Measurements from ENCODE around the gene IVL.

IVL gene

DNA sequence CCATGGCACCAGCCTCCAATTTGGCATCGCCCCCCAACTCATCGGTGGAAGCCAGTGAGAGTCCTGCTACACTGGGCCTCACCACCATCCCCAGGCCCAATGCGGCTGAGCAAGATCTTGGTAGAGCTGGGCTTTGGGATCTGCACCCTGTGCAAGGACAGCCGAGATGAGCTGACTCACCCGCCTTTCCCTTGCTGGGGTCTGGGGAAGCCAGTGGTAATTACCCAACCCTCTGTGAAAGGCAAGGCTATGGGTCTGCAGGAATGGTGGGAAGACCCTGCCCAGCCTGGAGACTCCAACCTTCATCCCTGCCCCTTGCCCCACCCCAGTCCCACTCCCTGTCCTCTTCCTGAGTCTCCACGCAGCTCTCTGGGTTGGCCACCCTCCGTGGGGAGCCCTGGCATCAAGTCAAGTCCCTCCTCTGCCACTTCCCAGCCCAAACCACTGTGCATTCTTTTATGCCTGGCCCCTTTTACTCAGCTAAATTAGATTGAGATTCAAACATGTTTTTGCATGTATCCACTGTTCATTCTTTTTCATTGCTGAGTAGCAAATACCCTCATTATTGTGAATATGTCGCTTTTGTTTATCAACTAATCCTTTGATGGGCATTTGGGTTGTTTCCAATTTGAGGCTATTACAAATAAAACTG, 21.5 kb upstream of the IVL start:
- DNase-seq (ENCODE audit: low spot score): no peak

DNA sequence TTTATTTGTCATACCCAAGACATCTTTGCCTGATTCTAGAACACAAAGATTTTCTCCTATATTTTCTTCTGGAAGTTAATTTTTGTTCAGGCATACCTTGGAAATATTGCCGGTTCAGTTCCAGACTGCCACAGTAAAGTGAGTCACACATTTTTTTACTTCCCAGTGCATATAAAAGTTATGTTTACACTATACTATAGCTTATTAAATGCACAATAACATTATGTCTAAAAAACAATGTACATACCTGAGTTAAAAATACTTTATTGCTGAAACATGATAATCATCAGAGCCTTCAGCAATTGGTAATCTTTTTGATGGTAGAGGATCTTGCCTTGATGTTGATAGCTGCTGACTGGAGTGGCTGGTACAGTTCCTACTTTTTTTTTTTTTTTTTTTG, 20.2 kb upstream of the IVL start:
- no peak for DNase-seq (ENCODE audit: low spot score)

DNA sequence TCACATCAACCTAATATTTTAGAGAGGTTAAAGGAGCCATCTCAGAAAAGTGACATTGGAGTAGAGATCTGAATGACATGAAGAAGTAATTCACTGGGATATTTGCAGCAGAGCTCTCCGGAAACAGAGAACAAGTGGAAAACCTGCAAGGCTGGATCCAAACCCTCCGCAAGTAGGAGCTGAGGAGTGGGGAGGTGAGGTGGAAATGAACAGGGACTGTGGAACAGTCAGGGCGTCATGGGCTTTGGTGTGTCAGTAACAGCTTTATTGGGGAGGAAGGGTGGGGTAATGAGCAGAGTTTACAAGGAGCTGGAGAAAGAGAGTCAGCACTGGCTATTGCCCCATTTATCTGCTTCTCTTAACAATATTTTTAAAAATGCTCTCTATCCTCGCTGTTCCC, 9.3 kb upstream of the IVL start:
- DNase-seq (ENCODE audit: low spot score): no peak

DNA sequence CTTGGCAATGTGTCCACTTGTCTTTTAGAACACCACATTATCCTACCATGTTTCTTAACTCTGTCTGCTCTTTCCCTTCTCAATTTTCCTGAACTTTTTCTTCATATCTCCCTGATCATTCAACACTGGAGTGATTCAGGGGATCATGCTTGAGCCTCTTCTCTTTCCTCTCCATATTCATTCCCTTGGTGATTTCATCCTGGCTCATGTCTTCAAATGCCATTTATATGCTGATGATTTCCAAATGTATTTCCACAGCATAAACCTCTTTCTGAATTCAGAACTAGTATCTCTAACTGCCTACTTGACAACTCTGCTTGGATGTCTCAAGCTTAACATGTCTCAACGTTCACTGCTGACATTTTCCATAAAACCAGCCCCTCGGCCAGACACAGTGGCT, 8.5 kb upstream of the IVL start:
- DNase-seq (ENCODE audit: low spot score): no peak

DNA sequence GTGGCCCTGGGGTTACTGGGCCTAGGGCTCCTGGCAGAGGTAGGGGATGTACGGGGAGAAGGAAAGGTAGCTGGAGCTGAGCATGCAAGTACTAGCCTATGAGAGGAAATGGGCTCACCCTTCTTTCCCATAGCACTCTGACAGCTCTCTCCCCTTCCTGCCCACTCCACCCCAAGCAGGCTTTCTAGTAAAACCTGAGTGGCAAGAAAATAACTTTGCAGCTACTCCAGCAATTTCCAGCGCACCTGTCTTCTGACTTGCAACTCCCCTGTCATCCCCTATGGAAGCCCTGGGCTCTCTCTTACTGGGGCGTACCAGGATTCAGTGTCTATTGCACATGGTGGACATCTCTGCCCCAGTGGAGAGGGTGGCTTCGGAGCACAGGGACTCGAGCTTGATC, 6.7 kb upstream of the IVL start:
- no peak for DNase-seq (ENCODE audit: low spot score)

DNA sequence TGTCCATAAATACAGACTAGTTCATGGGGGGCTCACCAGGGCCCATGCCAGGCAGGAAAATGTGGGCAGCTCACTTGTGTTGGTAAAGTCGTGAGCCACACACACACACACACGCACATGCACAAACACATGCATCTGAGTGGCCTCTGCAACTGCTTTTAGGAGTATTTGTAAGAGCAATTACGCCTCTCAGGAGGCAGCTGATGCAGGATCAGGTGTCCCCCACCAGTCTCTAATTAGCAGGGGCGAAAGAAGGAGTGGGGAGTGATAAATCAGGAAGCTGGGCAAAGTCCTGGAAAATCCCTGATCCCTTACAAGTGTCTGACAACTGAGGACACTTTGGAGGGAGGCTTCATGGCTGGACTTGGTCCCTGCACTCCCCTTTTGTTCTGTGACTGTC, 5.7 kb upstream of the IVL start:
- no peak for DNase-seq (ENCODE audit: low spot score)

DNA sequence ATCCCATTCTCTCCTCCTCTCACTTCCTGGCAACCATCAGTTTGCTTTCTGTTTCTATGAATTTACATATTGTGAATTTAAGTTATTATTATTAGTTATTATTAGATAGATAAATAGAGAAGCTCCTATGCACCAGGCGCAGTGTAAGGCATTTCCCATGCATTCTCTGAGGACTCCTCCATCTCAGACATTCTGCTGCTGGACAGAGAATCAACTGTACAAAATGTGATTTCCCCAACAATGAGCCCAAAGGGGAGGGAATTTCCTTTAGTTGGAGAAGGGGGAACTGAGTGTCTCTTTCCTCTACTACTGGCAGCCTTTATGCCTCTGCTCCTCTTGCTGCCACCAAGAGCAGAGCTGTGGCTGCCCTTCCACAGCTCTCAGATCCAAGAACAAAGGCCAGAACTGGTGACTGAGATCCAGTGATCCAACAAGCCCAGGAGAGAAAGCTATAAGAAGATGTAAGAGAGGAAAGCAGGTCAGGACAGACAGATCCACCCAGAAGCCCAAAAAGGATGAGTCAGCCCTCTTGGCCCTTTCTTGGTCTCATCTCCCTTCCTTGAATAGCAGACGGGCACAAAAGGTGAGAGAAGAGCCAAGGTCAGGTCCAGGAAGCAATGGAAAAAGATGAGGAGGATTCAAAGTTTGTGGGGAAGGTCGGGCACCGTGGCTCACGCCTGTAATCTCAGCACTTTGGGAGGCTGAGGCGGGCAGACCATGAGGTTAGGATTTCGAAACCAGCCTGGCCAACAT, 3.5 kb upstream of the IVL start:
- DNase-seq (ENCODE audit: low spot score): no peak

DNA sequence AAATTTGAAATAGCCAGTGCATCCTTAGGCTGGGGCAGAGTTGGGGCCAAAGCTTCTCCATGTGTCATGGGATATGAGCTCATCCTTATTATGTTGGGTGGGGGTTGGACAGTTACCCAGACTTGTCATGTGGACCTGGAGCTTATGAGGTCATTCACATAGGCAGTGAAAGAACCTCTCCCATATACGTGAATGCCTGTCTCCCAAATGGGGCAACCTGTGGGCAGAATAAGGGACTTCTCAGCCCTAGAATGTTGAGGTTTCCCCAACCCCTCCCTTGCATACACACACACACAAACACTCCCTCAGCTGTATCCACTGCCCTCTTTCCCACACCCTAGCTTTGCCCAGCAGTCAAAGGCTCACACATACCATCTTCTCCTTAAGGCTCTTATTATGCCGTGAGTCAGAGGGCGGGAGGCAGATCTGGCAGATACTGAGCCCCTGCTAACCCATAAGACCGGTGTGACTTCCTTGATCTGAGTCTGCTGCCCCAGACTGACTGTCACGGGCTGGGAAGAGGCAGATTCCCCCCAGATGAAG, 2.3 kb upstream of the IVL start:
- DNase-seq (ENCODE audit: low spot score): no peak

DNA sequence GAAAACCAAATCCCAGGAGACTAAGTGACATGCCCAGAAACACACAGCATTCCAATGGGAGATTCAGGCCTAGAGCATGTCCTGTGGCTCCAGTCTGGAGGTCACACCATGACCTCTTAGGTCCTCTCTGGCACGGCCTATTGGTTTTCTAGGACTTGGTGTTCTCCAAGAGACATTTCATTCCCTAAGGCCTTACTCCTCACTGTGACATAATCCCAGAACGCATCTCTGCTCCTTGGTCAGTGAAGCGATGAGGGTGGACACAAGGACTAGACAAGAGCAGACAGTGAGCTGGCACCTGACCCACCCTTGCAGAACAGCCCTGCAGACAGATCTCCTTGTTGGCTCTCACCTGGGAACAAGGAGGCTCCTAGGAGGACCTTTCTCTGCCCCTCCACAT, 860 bp downstream of the IVL start:
- no peak for DNase-seq (ENCODE audit: low spot score)

DNA sequence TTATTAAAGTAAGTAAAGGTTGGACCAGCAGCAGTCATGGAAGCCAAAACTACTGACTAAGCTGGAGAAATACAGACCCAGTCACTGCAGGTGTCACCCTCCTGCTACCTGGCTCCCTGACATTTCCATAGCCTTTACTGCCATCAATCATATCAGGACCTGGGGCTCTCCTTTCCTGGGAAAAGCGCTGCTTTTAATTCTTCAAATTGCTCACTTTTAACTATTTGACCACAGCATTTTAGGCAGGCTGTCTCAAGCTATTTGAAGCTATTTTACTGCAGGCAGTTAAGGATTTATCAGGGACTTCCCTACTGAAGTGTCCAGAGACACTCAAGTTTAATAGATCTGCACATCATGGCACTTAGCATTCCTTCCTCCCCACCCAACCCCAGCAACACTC, 4.1 kb downstream of the IVL start:
- DNase-seq (ENCODE audit: low spot score): no peak

DNA sequence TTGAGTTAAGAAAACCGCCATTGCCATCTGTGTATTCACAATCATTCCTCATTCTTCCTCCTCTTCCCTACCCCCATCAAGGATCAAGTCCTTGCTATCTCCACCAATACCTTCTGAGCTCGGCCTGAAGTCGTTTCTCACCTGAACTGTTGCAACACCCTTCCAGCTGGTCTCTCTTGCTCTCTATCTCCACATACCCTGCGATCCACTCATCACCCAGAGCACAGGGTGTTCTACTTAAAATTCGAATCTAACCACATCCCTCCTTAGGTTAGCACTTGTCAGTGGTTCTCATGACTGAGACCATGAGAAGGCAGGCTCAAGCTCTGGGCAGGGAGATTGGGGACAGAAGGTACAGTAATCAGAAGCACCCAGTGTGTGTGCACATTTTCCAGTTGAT, 4.6 kb downstream of the IVL start:
- no peak for DNase-seq (ENCODE audit: low spot score)

DNA sequence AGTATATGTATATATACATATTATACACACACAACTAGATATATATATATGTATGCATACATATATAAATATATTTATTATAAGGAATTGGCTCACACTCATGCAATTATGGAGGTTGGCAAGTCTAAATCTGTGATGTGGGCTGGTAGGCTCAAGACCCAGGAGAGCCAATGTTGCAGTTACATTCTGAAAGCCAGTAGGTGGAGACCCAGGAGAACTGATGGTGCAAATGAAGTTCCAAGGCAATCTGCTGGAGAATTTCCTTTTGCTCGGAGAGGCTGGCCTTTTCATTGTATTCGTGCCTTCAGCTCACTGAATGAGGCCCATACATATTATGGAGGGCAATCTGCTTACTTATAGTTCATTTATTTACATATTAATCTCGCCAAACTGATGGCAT, 9.4 kb downstream of the IVL start:
- DNase-seq (ENCODE audit: low spot score): no peak

DNA sequence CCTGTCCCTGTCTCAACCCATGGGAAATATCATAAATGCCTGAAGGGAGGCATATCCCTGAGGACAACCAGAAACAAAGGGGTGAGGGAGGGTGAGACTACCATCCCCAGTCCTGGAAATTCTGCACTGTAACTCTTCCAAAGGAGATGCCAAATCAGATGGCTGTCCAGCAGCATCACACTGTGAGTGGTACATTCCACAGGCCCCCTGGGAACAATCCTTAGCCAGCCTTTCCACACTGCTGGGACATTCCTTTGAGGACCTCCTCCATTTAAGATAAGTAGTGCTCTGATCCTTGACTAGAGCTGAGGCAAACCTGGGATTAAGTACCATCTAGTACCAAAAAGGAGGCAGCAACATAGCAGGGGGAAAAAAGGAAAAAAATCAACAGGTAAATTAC, 10.7 kb downstream of the IVL start:
- DNase-seq (ENCODE audit: low spot score): no peak

DNA sequence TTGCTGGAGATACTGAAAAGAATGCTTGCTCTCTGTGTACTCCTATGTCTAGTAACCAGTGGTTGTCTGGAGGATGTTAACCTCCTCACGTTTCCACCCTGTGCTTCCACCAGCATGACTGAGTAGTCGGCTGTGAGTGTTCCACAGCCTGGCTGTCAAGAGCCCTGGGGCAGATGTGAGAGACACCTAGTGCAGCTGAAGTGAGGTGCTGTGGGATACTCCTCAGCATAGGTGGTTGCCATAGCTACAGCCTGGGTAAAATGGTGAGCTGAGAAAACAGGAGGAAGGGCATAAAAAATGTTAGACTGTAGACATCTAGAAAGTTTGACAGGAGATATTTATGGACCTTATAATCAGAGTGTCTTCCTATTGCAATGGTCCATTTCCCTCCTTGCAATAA, 15.8 kb downstream of the IVL start:
- no peak for DNase-seq (ENCODE audit: low spot score)

DNA sequence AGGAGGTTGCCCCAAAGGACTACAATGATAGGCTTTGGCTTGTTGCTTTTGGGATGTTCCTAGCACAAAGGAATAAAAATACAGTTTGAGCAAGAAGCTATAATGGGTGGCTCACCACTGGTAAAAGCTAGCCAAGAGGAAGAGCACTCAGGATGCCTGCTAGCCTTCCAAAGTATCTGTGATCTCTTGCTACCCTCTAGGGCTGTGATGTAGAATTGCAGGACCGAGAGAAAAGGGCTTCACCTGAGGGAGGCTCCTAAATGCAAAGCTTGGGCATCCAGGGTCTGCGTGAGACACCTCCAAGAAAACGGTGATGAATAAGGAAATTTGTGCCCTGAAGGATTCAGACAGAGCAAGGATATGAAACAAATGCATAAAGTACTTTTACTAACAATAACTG, 17.7 kb downstream of the IVL start:
- DNase-seq (ENCODE audit: low spot score): no peak

DNA sequence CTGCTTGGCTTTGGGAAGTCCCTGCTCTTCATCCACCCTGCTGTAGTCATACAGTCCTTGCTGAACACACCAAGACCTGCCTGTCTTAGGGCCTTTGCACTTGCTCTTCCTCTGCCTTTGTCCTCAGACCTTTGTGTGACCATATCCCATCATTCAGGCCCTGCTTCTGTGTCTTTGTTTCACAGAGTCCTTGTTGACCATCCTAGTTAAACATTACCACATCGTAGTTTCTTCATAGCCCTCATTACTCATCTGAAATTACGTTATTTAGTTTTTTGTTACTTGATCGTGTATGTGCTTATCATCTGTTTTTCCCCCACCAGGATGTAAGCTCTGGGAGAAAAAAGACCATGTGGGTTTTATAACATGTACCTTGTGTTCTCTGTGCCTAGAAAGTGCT, 20.3 kb downstream of the IVL start:
- DNase-seq (ENCODE audit: low spot score): no peak

DNA sequence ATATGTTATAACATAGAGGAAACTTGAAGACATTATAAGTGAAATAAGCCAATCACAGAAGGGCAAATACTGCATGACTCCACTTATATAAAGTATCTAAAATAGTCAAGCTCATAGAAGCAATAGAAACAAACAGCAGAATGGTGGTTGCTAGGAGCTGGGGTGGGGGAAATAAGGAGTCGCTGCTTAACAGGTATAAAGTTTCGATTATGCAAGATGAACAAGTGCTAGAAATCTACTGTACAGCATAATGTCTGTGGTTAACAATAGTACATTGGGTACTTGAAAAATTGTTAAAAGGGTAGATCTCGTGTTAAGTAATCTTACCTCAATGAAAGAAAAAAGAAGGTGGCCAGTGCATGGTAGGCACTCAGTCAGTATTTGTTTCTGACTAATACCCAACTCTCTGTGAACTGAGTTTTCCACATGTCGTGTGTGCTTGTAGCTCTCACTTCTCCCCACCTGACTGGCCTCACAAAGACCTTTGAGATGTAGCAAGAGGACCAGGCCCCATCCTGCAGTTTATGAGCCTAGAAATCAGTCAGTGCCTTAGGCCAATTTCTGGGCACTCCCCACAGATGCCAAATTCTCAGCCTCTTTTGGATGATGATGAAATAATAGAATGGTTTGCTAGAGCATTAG, 23.9 kb downstream of the IVL start:
- no peak for DNase-seq (ENCODE audit: low spot score)

DNA sequence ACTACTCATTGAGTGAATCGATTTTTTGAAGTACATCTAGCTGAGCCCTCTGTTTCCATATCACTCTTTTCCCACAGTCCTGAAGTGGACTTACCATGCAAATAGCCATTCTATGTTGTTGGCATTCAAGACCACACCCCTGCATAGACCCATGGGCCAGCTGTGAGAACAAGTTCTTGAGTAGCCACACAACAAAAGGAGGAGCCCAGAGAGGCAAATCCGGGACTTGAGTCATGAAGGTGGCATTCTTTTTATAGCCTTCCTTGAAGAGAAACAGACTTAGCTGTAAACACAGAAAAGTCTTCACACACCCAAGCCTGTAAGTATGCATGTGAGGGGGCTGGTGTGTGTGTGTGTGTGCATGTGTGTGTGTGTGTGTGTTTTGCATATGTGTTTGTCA, 24.9 kb downstream of the IVL start:
- DNase-seq (ENCODE audit: low spot score): no peak

DNA sequence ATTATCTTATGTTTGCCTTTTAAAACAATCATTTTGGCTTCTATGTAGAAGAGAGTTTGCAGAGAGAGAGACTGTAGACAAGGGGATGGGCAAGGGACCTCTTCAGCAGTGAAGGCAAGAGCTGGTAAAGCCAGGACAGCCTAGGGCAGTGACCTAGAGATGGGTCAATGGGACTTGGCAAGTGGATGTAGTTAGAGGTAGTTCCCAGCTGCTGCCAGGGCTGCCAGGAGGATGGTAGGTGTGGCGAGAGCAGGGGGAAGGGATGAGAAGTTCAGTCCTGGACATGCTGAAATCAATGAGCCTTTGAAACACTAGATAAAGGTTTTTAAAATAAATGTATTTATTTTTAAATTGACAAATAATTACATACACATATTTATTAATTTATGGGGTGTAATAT, 32.3 kb downstream of the IVL start:
- no peak for DNase-seq (ENCODE audit: low spot score)

DNA sequence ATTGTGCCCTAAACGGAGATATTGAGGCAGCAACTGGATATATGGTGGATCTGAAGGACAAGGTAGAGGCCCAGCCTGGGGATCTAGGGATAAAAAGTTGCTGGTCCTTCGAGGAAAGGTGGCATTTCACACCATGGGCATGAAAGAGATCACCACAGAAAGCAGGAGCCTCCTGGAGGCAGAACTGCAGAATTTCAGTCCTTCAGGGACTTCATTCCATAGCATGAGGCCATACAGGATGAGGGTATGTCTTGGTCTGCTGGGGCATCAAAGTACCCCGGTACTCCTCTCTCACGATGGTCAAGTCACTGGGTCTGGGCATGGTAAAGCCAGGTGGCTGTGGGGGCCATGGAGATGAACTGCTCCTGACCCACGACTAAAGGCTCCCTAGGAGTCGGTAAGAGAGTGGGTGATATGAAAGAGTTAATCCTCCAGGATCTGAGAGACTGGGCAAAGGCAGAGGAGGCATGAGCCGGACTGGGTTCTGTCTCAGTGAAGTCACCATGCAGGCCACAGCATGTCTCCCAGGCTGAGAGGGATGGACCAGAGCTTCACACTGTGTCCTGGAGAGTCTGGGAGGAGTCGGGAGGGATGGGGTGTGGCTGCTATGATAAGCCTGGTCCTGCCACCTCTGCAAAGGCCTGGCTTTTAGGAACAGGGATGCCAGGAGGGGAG, 32.8 kb downstream of the IVL start:
- no peak for DNase-seq (ENCODE audit: low spot score)

DNA sequence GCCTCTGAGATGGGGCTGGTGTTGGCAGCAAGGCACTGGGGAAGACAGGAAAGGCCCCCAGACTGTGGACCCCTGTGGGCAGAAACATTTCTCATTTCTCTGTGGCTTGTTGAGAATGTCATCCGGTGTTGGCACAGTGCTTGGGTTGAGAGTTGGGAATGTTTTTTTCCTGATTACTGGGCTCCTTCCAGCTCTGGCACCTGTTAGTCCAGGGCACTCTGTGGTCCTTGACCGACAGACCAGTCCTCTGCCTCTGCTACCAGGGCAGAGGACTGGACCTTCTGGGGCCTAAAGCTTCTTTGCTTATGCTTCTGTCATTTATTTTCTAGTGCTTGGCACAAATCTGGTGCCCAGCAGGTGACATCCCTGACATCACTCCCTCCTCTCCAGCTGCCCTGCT, 33.8 kb downstream of the IVL start:
- no peak for DNase-seq (ENCODE audit: low spot score)

DNA sequence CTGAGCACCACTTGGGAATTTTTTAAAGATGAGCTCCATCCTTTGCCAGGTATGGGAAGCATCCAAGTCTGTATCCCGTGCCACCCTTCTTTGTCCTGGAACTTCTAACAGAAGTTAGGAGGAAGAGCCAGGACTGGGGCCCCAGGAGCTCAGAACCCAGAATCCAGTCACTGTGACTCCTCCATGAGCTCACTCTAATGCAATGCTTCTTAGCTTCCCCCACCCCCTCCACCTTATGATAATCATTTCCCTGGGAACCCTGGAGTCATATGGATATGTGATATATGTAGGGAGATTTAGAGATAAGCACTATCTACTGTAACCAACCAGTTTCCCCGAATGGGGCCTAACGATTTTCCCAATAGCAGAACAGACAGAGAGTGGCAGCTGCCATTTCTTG, 37.9 kb downstream of the IVL start:
- DNase-seq (ENCODE audit: low spot score): no peak
